Karpas-422 (cell line): ENCODE data around the gene COX20. TPM values are rescaled to one million over a fixed set of nuclear protein-coding genes. Genes with fewer than 3 reads are reported as not detected.

Experiments
- DNase-seq: peaks from one replicate; pipeline ENCODE4 v3.0.0-alpha.2; 2015
- H2AFZ ChIP-seq: fragments of 200-600 bp; sonication (generic); 2 replicates; pipeline ENCODE4 v1.6.1; 2014; ENCODE audit warnings: antibody characterized with exemption, low read length, mixed read lengths
- H3K27ac ChIP-seq: fragments of 200-600 bp; sonication (generic); 2 replicates; pipeline ENCODE4 v1.5.1; 2014; ENCODE audit warnings: mild to moderate bottlenecking, low read length, moderate library complexity
- H3K27me3 ChIP-seq: fragments of 200-600 bp; sonication (generic); 2 replicates; pipeline ENCODE4 v1.6.1; 2014; ENCODE audit warnings: low read length, mixed read lengths
- H3K36me3 ChIP-seq: fragments of 200-600 bp; sonication (generic); 2 replicates; pipeline ENCODE4 v1.6.1; 2014; ENCODE audit warnings: low read length, mixed read lengths; ENCODE audit not compliant: insufficient read depth
- H3K4me1 ChIP-seq: fragments of 200-600 bp; sonication (generic); 2 replicates; pipeline ENCODE4 v1.6.1; 2014; ENCODE audit warnings: mild to moderate bottlenecking, low read length, mixed read lengths
- H3K4me2 ChIP-seq: fragments of 200-600 bp; sonication (generic); 2 replicates; pipeline ENCODE4 v1.6.1; 2014; ENCODE audit warnings: low read length, low read depth, mild to moderate bottlenecking; ENCODE audit not compliant: poor library complexity, severe bottlenecking
- H3K4me3 ChIP-seq: fragments of 200-600 bp; sonication (generic); 2 replicates; pipeline ENCODE4 v1.5.1; 2014; ENCODE audit warnings: mild to moderate bottlenecking, antibody characterized with exemption, low read length, mixed read lengths
- H3K79me2 ChIP-seq: fragments of 200-600 bp; sonication (generic); 2 replicates; pipeline ENCODE4 v1.6.1; 2014; ENCODE audit warnings: mild to moderate bottlenecking, low read length, mixed read lengths
- H3K9ac ChIP-seq: fragments of 200-600 bp; sonication (generic); 2 replicates; pipeline ENCODE4 v1.6.0; 2014; ENCODE audit warnings: low read length
- H3K9me2 ChIP-seq: fragments of 200-600 bp; sonication (generic), shearing (Covaris generic); replicated peaks from 2 replicates; pipeline ENCODE4 v1.6.0; 2014; ENCODE audit warnings: mild to moderate bottlenecking, low read length, moderate library complexity; ENCODE audit not compliant: insufficient read depth
- H3K9me3 ChIP-seq: fragments of 300-700, 200-600 bp; sonication (generic); 2 replicates; pipeline ENCODE4 v1.6.1; 2014; ENCODE audit warnings: low read length, mixed read lengths
- H4K20me1 ChIP-seq: fragments of 200-600 bp; sonication (generic); 2 replicates; pipeline ENCODE4 v1.6.1; 2014; ENCODE audit warnings: mild to moderate bottlenecking, antibody characterized with exemption, low read length, low read depth; ENCODE audit not compliant: insufficient read depth
- total RNA-seq: library from RNA; depleted of rRNA; stranded (reverse); fragments of >200 nt; shearing (Covaris generic); gene quantifications from 2 replicates; pipeline ENCODE4 v1.2.3, GENCODE V29; 2014; ENCODE audit warnings: low replicate concordance

COX20 gene
- total RNA-seq, 1 experiment from 2014 or later = 24.1 TPM

GRCh38 chr1:244840219-244840794 lies 4.8 kb downstream of the COX20 start:
- Histone ChIP-seq H3K79me2 (peaks cover 78% of the 10 kb centered on the region), H3K27me3 (no peaks in the 10 kb centered on the region), H2AFZ (no peak overlapping the region), H3K4me2 (peak overlapping the region; percentile 7), H3K9ac (no peak overlapping the region), H3K27ac (peak overlapping the region; percentile 28), H3K4me1 (peaks cover 67% of the 10 kb centered on the region), H3K9me3 (no peaks in the 10 kb centered on the region), H3K36me3 (peaks cover 57% of the 10 kb centered on the region), H3K4me3 (no peak overlapping the region), H3K9me2 (no peaks in the 10 kb centered on the region), H4K20me1 (no peaks in the 10 kb centered on the region; the same call in 1 of the 2 replicates)
- no peak for DNase-seq

- DNase-seq = peak; percentile 41
- Histone ChIP-seq H4K20me1 (no peaks in the 10 kb centered on the region; the same call in 1 of the 2 replicates), H3K4me1 (peaks cover 65% of the 10 kb centered on the region), H2AFZ (no peak overlapping the region), H3K27me3 (no peaks in the 10 kb centered on the region), H3K9me2 (no peaks in the 10 kb centered on the region), H3K9ac (no peak overlapping the region), H3K79me2 (peaks cover 71% of the 10 kb centered on the region), H3K36me3 (peaks cover 62% of the 10 kb centered on the region), H3K4me2 (no peak overlapping the region), H3K9me3 (no peaks in the 10 kb centered on the region), H3K4me3 (no peak overlapping the region), H3K27ac (no peak overlapping the region)
Measured at GRCh38 chr1:244841273-244841927, 5.9 kb downstream of the COX20 start.

DNA sequence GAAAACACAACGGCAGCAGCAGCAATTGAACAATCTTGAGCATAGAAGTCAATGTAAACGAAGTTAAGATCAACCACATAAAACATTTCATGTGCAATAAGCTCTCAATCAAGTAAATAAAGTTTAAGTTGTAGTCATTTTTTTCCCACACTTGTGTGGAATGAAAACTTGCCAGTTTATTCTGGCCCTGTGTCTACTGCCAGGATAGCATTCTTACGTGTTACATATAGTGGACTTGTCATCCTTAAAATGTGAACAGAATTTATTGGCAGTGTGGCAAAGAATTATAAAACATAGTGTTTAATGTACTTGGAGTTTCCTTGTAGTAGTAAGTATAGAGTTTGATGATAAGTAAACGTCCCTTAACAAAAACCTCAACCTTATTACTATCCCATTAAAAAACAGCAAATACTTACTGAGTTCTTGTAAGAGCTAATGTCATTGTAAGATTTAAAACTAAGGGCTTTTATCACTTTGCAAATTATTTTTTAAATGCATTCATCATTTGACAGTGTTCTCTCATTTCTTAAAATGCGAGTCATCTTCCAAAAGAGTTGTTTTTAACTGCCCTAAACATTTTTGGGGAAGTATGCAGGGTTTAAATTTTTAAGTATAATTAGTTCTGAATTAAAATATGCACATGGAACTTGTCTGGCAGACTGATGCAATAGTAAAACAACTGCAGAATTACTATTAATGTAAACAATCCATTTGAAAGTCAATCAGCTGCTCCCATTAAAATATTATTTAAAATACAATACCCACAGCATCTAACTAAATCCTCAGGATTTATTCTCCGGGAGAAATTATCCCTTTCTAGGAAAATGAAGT lies 7.9 kb downstream of the COX20 start:
- H3K9me3 ChIP-seq = no peaks in the 10 kb centered on the region
- peak; percentile 36 for DNase-seq
- no peak overlapping the region for H3K4me2 ChIP-seq
- H3K4me3 ChIP-seq = no peak overlapping the region
- no peak overlapping the region for H3K9ac ChIP-seq
- H3K79me2 ChIP-seq = peaks cover 60% of the 10 kb centered on the region
- H4K20me1 ChIP-seq = no peaks in the 10 kb centered on the region
- no peak overlapping the region for H2AFZ ChIP-seq
- no peaks in the 10 kb centered on the region for H3K27me3 ChIP-seq
- H3K9me2 ChIP-seq = no peaks in the 10 kb centered on the region
- H3K36me3 ChIP-seq = peaks cover 79% of the 10 kb centered on the region
- peak overlapping the region; percentile 17; the same call in 1 of the 2 replicates for H3K27ac ChIP-seq
- peaks cover 46% of the 10 kb centered on the region for H3K4me1 ChIP-seq

- Histone ChIP-seq H3K27ac (peak overlapping the region; percentile 17; the same call in 1 of the 2 replicates), H3K27me3 (no peaks in the 10 kb centered on the region), H3K4me1 (peaks cover 36% of the 10 kb centered on the region), H3K9me3 (no peaks in the 10 kb centered on the region), H3K36me3 (peaks cover 89% of the 10 kb centered on the region), H3K9me2 (no peaks in the 10 kb centered on the region), H2AFZ (no peak overlapping the region), H4K20me1 (no peaks in the 10 kb centered on the region), H3K9ac (no peak overlapping the region), H3K79me2 (peaks cover 61% of the 10 kb centered on the region), H3K4me3 (no peak overlapping the region), H3K4me2 (no peak overlapping the region)
- peak; percentile 41 for DNase-seq
Measured at GRCh38 chr1:244844155-244845121, 9.0 kb downstream of the COX20 start.

DNA sequence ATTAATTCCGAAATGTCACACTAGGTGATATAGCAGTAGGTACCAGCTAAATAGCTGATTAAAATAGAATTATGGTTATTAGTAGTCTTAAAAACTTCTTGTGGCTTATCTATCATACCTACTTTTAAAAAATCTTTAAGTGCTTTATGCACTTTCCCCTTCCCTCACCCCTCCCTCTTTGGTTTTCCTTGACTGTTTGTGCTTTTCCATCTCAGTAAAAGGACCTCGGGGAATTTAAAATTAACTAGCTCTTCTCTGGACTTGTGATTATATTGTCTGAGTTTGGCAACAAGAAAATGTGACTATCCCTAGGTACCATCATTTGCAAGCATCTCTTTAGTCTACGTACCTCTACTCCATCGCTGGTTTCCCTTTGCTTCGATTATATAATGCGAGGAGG lies 11.2 kb downstream of the COX20 start:
- Histone ChIP-seq H3K27ac (no peak overlapping the region), H3K79me2 (peaks cover 49% of the 10 kb centered on the region), H3K4me2 (no peak overlapping the region), H3K4me1 (peaks cover 14% of the 10 kb centered on the region), H3K27me3 (no peaks in the 10 kb centered on the region), H3K9ac (no peak overlapping the region), H4K20me1 (no peaks in the 10 kb centered on the region), H2AFZ (no peak overlapping the region), H3K36me3 (peaks cover 90% of the 10 kb centered on the region), H3K9me3 (no peaks in the 10 kb centered on the region), H3K9me2 (no peaks in the 10 kb centered on the region), H3K4me3 (no peak overlapping the region)
- peak; percentile 37 for DNase-seq

- Histone ChIP-seq H3K4me1 (no peaks in the 10 kb centered on the region), H3K4me3 (no peak overlapping the region), H3K4me2 (no peak overlapping the region), H2AFZ (no peak overlapping the region), H3K27ac (no peak overlapping the region), H3K9me2 (no peaks in the 10 kb centered on the region), H4K20me1 (0 out of 2 replicates have a peak, but pooled peaks cover 3% of the 10 kb centered on the region), H3K79me2 (peaks cover 46% of the 10 kb centered on the region), H3K36me3 (peaks cover 91% of the 10 kb centered on the region), H3K27me3 (no peaks in the 10 kb centered on the region), H3K9ac (no peak overlapping the region), H3K9me3 (no peaks in the 10 kb centered on the region)
- no peak for DNase-seq
Measured at GRCh38 chr1:244849189-244849866, 13.9 kb downstream of the COX20 start.

- Histone ChIP-seq H3K4me1 (no peaks in the 10 kb centered on the region), H3K36me3 (peaks cover 91% of the 10 kb centered on the region), H3K27ac (no peak overlapping the region)
Measured at GRCh38 chr1:244850099-244850852, 14.8 kb downstream of the COX20 start.

More at GRCh38 chr1:244850099-244850852, 14.8 kb downstream of the COX20 start:
- H3K27me3 ChIP-seq = no peaks in the 10 kb centered on the region
- H3K9me3 ChIP-seq = no peaks in the 10 kb centered on the region
- no peak overlapping the region for H3K4me3 ChIP-seq
- DNase-seq = no peak
- no peak overlapping the region for H2AFZ ChIP-seq
- H3K4me2 ChIP-seq = no peak overlapping the region
- peaks cover 54% of the 10 kb centered on the region for H3K79me2 ChIP-seq
- H3K9ac ChIP-seq = no peak overlapping the region
- 0 out of 2 replicates have a peak, but pooled peaks cover 4% of the 10 kb centered on the region for H4K20me1 ChIP-seq
- no peaks in the 10 kb centered on the region for H3K9me2 ChIP-seq
